Activated CD4-positive, alpha-beta memory T cell treated with anti-CD3 and anti-CD28 coated beads for 36 hours (primary cell): ENCODE data around the gene CDKN1B. TPM values are rescaled to one million over a fixed set of nuclear protein-coding genes. Genes with fewer than 3 reads are reported as not detected.

Experiments
- CTCF ChIA-PET: fragments of 350-600 bp; sonication (Branson Sonifier 250); formaldehyde crosslinking; loops from one replicate; lab custom pipeline; 2021; ENCODE audit warnings: antibody characterized with exemption, inconsistent platforms; lab: Charles Lee
- POLR2A ChIA-PET: fragments of 350-600 bp; sonication (Branson Sonifier 250); formaldehyde crosslinking; loops from one replicate; lab custom pipeline; 2021; ENCODE audit warnings: antibody characterized with exemption; lab: Charles Lee
- DNase-seq: peaks from one replicate; pipeline ENCODE4 v3.0.0-alpha.2; 2020
- H3K27ac Mint-ChIP-seq: one replicate; pipeline ENCODE4 v1.8.0; 2021; ENCODE audit warnings: mixed read lengths
- H3K27me3 Mint-ChIP-seq: one replicate; pipeline ENCODE4 v1.8.0; 2021; ENCODE audit warnings: mixed read lengths
- H3K36me3 Mint-ChIP-seq: one replicate; pipeline ENCODE4 v1.8.0; 2021; ENCODE audit warnings: mixed read lengths
- H3K4me1 Mint-ChIP-seq: one replicate; pipeline ENCODE4 v1.8.0; 2021; ENCODE audit warnings: low read depth, mixed read lengths
- H3K4me3 Mint-ChIP-seq: one replicate; pipeline ENCODE4 v1.8.0; 2021; ENCODE audit warnings: mild to moderate bottlenecking, mixed read lengths
- H3K9me3 Mint-ChIP-seq: one replicate; pipeline ENCODE4 v1.8.0; 2021; ENCODE audit warnings: mixed read lengths
- intact Hi-C: fragments of 100-400 bp; cut with micrococcal nuclease; formaldehyde crosslinking; loops from one replicate; pipeline ENCODE4 v1.15.1; 2023
- total RNA-seq, 2 experiments: library from RNA; stranded (reverse); gene quantifications; one replicate each; pipeline ENCODE4 v1.2.3, GENCODE V29; 2021

The CDKN1B gene
- total RNA-seq, 2 experiments from 2014 or later, result 52.4 to 52.8 TPM

GRCh38 chr12:12704593-12705230, 12.5 kb upstream of the CDKN1B start:
- CTCF ChIA-PET, result interaction anchor here (0.6 to 1.7 kb wide), 7 partner anchors 9 to 318 kb away, joined by 3 to 6 read pairs (median 4); no protein-coding TSS in a partner anchor
- POLR2A ChIA-PET, result interaction anchor here (0.7 kb wide), 1 partner anchor 212 kb away, joined by 3 read pairs; no protein-coding TSS in a partner anchor
- Mint-ChIP-seq H3K4me1 (peaks cover 29% of the 10 kb centered on the region), H3K27ac (no peak overlapping the region), H3K4me3 (no peak overlapping the region), H3K9me3 (no peaks in the 10 kb centered on the region), H3K36me3 (no peaks in the 10 kb centered on the region), H3K27me3 (no peaks in the 10 kb centered on the region)
- peak; percentile 34 for DNase-seq
- intact Hi-C loops, result loop anchor here (1.0 kb wide), 2 partner anchors 59 to 328 kb away; no protein-coding TSS in a partner anchor

GRCh38 chr12:12705838-12706520, 11.2 kb upstream of the CDKN1B start:
- CTCF ChIA-PET, result interaction anchor here (0.7 to 1.1 kb wide), 6 partner anchors 8 to 354 kb away, joined by 3 to 4 read pairs (median 3); no protein-coding TSS in a partner anchor
- no peaks in the 10 kb centered on the region for H3K36me3 Mint-ChIP-seq
- H3K27ac Mint-ChIP-seq, result no peak overlapping the region

DNA sequence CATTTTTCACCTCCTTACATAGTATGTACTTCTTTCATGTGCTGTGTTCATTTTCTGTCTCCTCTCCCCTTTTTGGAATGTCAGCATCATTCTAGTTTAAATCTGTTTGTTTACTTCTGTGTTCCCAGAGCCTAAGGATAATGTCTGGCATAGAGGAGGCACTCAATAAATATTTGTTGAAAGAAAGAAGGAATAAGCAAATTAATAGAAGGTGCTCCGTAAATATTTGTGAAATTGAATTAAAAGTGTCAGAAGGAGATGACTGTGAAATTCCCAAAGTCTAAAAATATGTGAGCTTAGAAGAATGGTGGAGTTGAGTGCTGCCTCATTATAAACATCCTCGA, 3.3 kb upstream of the CDKN1B start:
- ChIA-PET CTCF (interaction anchor here (0.6 to 3.8 kb wide), 16 partner anchors 9 to 337 kb away, joined by 3 to 33 read pairs (median 3); no protein-coding TSS in a partner anchor), POLR2A (interaction anchor here (0.5 to 7.3 kb wide), 10 partner anchors 11 to 356 kb away, joined by 3 to 135 read pairs (median 4); partner anchors contain the start of genes DUSP16 and GPR19)
- Mint-ChIP-seq H3K4me3 (peak overlapping the region; percentile 81), H3K36me3 (peaks cover 20% of the 10 kb centered on the region), H3K27me3 (no peaks in the 10 kb centered on the region), H3K27ac (peak overlapping the region; percentile 93), H3K9me3 (no peaks in the 10 kb centered on the region), H3K4me1 (peaks cover 36% of the 10 kb centered on the region)
- intact Hi-C loops, result loop anchor here (1.0 to 2.0 kb wide), 4 partner anchors 8 to 232 kb away; no protein-coding TSS in a partner anchor
- DNase-seq, result no peak

More at GRCh38 chr12:12705838-12706520, 11.2 kb upstream of the CDKN1B start:
- DNase-seq, result peak; percentile 82
- Mint-ChIP-seq H3K27me3 (no peaks in the 10 kb centered on the region), H3K9me3 (no peaks in the 10 kb centered on the region), H3K4me3 (no peak overlapping the region), H3K4me1 (peaks cover 27% of the 10 kb centered on the region)
- intact Hi-C loops, result loop anchor here (1.0 kb wide), 1 partner anchor 8 kb away; no protein-coding TSS in a partner anchor
- POLR2A ChIA-PET, result no interaction called here

DNA sequence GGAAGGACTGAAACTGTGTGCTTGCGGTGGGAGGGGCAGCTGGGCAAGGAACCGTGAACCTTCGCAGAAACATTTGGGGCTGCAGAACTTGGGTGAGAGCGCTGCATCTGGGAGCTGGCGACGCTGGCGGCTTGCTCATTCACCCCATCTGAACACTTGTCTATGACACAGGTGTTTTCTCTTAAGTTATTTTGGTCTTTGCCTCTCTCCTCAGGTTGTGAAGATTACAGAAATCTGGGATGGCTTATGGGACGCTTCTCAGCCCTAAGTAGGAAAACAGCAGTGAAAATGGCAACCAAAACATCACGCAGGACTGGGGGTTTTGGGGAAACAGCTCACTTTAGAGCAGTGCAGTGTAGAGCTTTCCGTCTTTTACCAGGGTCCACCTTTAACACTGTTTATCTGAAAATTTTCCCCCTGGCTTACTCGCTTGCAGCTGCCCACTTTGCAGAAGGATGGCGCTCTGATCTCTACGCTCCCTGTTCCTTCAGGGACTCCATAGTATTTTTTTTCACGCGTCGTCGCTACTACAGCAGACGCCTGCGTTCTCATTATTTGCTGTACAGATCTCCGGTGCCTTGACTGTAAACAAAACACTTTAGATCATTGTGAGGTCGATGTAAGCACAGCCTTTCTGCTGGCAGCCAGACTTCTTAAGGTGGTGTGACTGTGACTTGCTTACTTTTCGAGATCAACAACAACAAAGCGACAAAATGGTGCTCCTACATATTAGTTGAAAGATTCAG, 2.7 kb upstream of the CDKN1B start:
- intact Hi-C loops, result loop anchor here (1.0 to 5.0 kb wide), 6 partner anchors 8 to 707 kb away; no protein-coding TSS in a partner anchor
- H3K27me3 Mint-ChIP-seq, result no peaks in the 10 kb centered on the region

GRCh38 chr12:12715128-12715458, 2.1 kb upstream of the CDKN1B start:
- H3K27me3 Mint-ChIP-seq, result no peaks in the 10 kb centered on the region
- CTCF ChIA-PET, result interaction anchor here (0.6 to 3.8 kb wide), 10 partner anchors 10 to 338 kb away, joined by 3 to 33 read pairs (median 5); no protein-coding TSS in a partner anchor
- peak overlapping the region; percentile 93 for H3K27ac Mint-ChIP-seq
- DNase-seq, result no peak
- POLR2A ChIA-PET, result interaction anchor here (0.8 to 7.3 kb wide), 11 partner anchors 11 to 358 kb away, joined by 3 to 135 read pairs (median 5); partner anchors contain the start of genes BORCS5 and GPR19
- peaks cover 32% of the 10 kb centered on the region for H3K36me3 Mint-ChIP-seq
- H3K9me3 Mint-ChIP-seq, result no peaks in the 10 kb centered on the region
- H3K4me3 Mint-ChIP-seq, result peak overlapping the region; percentile 81
- intact Hi-C loops, result loop anchor here (1.0 to 5.0 kb wide), 4 partner anchors 22 to 708 kb away; no protein-coding TSS in a partner anchor
- H3K4me1 Mint-ChIP-seq, result peaks cover 40% of the 10 kb centered on the region

More for the DNA sequence above, 2.7 kb upstream of the CDKN1B start:
- peak overlapping the region; percentile 81 for H3K4me3 Mint-ChIP-seq
- no peaks in the 10 kb centered on the region for H3K9me3 Mint-ChIP-seq
- CTCF ChIA-PET, result interaction anchor here (0.6 to 3.8 kb wide), 17 partner anchors 9 to 337 kb away, joined by 3 to 33 read pairs (median 3); no protein-coding TSS in a partner anchor
- DNase-seq, result peak; percentile 72
- POLR2A ChIA-PET, result interaction anchor here (0.9 to 7.3 kb wide), 11 partner anchors 11 to 357 kb away, joined by 3 to 135 read pairs (median 5); partner anchors contain the start of genes BORCS5, DUSP16 and GPR19
- H3K36me3 Mint-ChIP-seq, result peaks cover 26% of the 10 kb centered on the region
- peaks cover 37% of the 10 kb centered on the region for H3K4me1 Mint-ChIP-seq
- H3K27ac Mint-ChIP-seq, result peak overlapping the region; percentile 93

DNA sequence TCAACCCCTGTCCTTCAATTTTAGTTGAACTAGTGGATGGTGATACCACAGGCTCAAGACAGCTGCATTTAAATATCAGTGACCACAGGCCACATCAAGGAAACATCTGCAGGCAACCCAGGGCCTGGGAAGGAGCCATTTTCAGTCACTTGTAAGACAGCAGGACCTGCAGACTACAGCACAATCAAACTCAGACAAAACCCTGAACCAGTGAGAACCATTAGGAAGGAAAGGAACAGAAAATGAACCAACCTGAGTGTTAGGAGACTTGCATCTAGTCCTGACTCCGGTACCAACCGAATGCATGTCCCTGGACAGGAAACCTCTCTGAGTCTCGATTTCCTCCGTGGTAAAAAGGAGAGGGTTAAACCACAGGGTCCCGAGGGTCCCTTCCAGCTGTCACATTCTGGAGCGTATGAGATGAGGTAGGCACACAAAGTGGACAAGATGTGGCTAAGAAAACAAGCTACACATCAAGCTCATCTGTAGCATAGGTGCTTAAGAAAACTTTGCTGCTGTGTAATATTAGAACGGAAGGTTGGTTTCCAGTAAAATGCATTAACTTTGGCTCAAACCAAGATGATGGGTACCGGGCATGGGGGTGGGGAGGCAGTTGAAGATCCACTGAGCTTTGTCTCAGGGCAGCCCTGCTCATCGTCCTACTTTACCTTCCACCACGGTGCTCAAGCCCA, 1.6 kb upstream of the CDKN1B start:
- Mint-ChIP-seq H3K27ac (peak overlapping the region; percentile 93), H3K27me3 (no peaks in the 10 kb centered on the region)
- CTCF ChIA-PET, result interaction anchor here (0.6 to 3.8 kb wide), 11 partner anchors 10 to 358 kb away, joined by 3 to 33 read pairs (median 4); partner anchors contain the start of gene BORCS5

GRCh38 chr12:12716151-12716792, 896 bp upstream of the CDKN1B start:
- Mint-ChIP-seq H3K4me1 (peaks cover 48% of the 10 kb centered on the region), H3K27ac (peak overlapping the region; percentile 93), H3K27me3 (no peaks in the 10 kb centered on the region), H3K36me3 (peaks cover 44% of the 10 kb centered on the region), H3K4me3 (peak overlapping the region; percentile 81), H3K9me3 (no peaks in the 10 kb centered on the region)
- POLR2A ChIA-PET, result interaction anchor here (0.6 to 7.3 kb wide), 21 partner anchors 9 to 706 kb away, joined by 3 to 135 read pairs (median 4); partner anchors contain the start of genes BORCS5, DUSP16 and GPR19
- CTCF ChIA-PET, result interaction anchor here (0.8 to 3.8 kb wide), 10 partner anchors 9 to 359 kb away, joined by 3 to 33 read pairs (median 4); partner anchors contain the start of gene BORCS5
- intact Hi-C loops, result loop anchor here (5.0 kb wide), 2 partner anchors 214 to 709 kb away; no protein-coding TSS in a partner anchor
- no peak for DNase-seq

More for the DNA sequence above, 1.6 kb upstream of the CDKN1B start:
- no peaks in the 10 kb centered on the region for H3K9me3 Mint-ChIP-seq
- H3K36me3 Mint-ChIP-seq, result peaks cover 37% of the 10 kb centered on the region
- H3K4me3 Mint-ChIP-seq, result peak overlapping the region; percentile 81
- H3K4me1 Mint-ChIP-seq, result peaks cover 42% of the 10 kb centered on the region
- intact Hi-C loops, result loop anchor here (1.0 to 5.0 kb wide), 4 partner anchors 22 to 708 kb away; no protein-coding TSS in a partner anchor
- POLR2A ChIA-PET, result interaction anchor here (0.6 to 7.3 kb wide), 20 partner anchors 10 to 705 kb away, joined by 3 to 135 read pairs (median 4); partner anchors contain the start of genes BORCS5, DUSP16 and GPR19
- peak; percentile 76 for DNase-seq

DNA sequence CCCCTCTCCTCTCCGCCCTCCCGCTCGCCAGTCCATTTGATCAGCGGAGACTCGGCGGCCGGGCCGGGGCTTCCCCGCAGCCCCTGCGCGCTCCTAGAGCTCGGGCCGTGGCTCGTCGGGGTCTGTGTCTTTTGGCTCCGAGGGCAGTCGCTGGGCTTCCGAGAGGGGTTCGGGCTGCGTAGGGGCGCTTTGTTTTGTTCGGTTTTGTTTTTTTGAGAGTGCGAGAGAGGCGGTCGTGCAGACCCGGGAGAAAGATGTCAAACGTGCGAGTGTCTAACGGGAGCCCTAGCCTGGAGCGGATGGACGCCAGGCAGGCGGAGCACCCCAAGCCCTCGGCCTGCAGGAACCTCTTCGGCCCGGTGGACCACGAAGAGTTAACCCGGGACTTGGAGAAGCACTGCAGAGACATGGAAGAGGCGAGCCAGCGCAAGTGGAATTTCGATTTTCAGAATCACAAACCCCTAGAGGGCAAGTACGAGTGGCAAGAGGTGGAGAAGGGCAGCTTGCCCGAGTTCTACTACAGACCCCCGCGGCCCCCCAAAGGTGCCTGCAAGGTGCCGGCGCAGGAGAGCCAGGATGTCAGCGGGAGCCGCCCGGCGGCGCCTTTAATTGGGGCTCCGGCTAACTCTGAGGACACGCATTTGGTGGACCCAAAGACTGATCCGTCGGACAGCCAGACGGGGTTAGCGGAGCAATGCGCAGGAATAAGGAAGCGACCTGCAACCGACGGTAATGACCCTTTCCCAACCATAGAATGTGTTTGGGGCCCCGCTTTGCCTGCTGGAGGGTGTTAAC, 615 bp downstream of the CDKN1B start:
- Mint-ChIP-seq H3K27ac (peak overlapping the region; percentile 98), H3K4me1 (peaks cover 44% of the 10 kb centered on the region), H3K4me3 (peak overlapping the region; percentile 98), H3K36me3 (peaks cover 56% of the 10 kb centered on the region), H3K9me3 (no peaks in the 10 kb centered on the region), H3K27me3 (no peaks in the 10 kb centered on the region)
- ChIA-PET CTCF (interaction anchor here (1.1 to 3.2 kb wide), 4 partner anchors 13 to 72 kb away, joined by 4 to 20 read pairs (median 8); no protein-coding TSS in a partner anchor), POLR2A (interaction anchor here (0.6 to 7.3 kb wide), 12 partner anchors 8 to 360 kb away, joined by 3 to 135 read pairs (median 6); partner anchors contain the start of genes BORCS5 and GPR19)
- intact Hi-C loops, result loop anchor here (1.0 to 5.0 kb wide), 5 partner anchors 8 to 710 kb away; partner anchors contain the start of genes BORCS5 and GPR19
- peak; percentile 41 for DNase-seq

DNA sequence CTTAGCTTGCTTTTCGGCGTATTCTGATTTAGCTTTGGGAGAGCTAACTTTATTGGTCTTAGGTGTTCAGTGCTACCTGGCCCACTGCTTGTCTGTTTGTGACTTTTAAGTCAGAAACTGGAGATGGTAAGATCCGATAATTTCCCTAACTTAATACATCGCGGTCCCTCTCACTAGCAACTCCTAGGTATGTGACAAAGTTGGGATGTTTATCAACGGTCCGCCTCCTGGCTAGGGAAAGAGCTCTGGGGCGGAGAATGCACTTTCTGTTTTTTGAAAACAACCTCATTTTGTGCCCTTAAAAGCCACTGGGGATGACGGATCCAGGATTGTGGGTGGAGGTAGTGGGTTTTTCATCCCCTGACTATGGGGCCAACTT, 1.2 kb downstream of the CDKN1B start:
- ChIA-PET POLR2A (interaction anchor here (0.7 to 7.3 kb wide), 9 partner anchors 7 to 361 kb away, joined by 3 to 135 read pairs (median 8); partner anchors contain the start of genes BORCS5 and GPR19), CTCF (interaction anchor here (0.8 to 3.2 kb wide), 4 partner anchors 13 to 341 kb away, joined by 4 to 20 read pairs (median 4); no protein-coding TSS in a partner anchor)
- DNase-seq, result no peak
- Mint-ChIP-seq H3K4me3 (peak overlapping the region; percentile 98), H3K27me3 (no peaks in the 10 kb centered on the region), H3K36me3 (peaks cover 62% of the 10 kb centered on the region), H3K27ac (peak overlapping the region; percentile 98), H3K4me1 (peaks cover 40% of the 10 kb centered on the region), H3K9me3 (no peaks in the 10 kb centered on the region)
- intact Hi-C loops, result loop anchor here (5.0 kb wide), 2 partner anchors 216 to 711 kb away; no protein-coding TSS in a partner anchor
